GM23338 (cell line): ENCODE data around the gene PRMT9. TPM values are rescaled to one million over a fixed set of nuclear protein-coding genes. Genes with fewer than 3 reads are reported as not detected.

ENCODE experiments used
- polyA plus RNA-seq: library from polyadenylated mRNA; unstranded; fragments of >200 nt; fragmentation: Nextera tagmentation; extraction: Ambion mirVana; gene quantifications from 2 replicates; pipeline ENCODE4 v1.2.1, GENCODE V29; 2016
- total RNA-seq: library from RNA; depleted of rRNA; stranded (reverse); fragments of >200 nt; shearing (Covaris generic); gene quantifications from 2 replicates; pipeline ENCODE4 v1.2.3, GENCODE V29; 2014; rRNA removed

Gene PRMT9
- total and polyA plus RNA-seq, 2 experiments from 2014 or later: 7.6 to 11.2 TPM

Other genes with a start within 250 kb of the PRMT9 start
- gene EDNRA, start 203.1 kb downstream of the PRMT9 start, total RNA-seq: 4.5 and 5.0 TPM in 2 replicates
- gene EDNRA, start 203.1 kb downstream of the PRMT9 start, polyA plus RNA-seq: 1.5 and 2.2 TPM in 2 replicates
- 42.2 TPM in 2 replicates for gene TMEM184C, start 66.8 kb downstream of the PRMT9 start, total RNA-seq
- 12.6 and 15.1 TPM in 2 replicates for gene TMEM184C, start 66.8 kb downstream of the PRMT9 start, polyA plus RNA-seq
- 4.6 and 5.1 TPM in 2 replicates for gene ARHGAP10, start 47.9 kb upstream of the PRMT9 start, total RNA-seq
- gene ARHGAP10, start 47.9 kb upstream of the PRMT9 start, polyA plus RNA-seq: 4.6 and 6.3 TPM in 2 replicates